ENCODE results near the gene MUC6.
A peak's percentile ranks its signal among the peaks of the same experiment; 100 is the strongest.

The MUC6 gene

DNA sequence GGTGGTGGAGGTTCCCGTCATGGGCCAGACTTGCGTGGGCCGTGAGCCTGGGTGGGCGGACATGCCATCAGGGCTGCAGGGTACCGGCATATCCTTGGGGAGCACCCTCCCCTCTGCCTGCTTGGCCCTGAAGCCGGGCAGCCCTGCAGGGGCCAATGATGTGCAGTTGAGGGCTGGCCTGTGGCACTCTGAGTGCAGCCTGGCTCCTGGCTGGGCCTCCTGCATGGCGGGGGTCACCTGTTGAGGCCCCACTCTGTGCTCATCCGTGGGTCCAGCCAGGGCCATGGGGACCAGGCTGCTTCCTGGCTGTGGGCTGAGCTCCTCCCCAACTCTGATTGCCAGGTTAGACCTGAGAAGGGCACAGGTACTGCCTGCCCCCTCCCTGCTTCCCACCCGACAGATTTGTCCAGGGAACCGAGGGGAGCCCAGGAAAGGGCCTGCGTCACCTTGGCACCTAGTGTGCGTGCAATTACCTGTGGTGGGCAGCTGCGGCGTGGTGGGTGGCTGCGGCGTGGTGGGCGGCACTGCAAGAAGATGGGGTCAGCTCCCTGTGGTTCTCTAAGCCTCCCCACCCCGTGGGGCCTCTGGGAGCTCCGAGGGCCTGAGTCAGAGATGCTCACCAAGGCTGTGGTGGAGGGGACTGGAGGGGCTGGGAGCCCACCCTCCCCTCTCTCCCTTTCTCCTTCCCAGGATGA is 16.2 kb downstream of the MUC6 start:
- H3K14ac ChIP-seq (ENCODE audit: low read length in 2 of 2), result no peak overlapping the region
- no peak overlapping the region for H3K23ac ChIP-seq (ENCODE audit: low read length in 2 of 2)
- no peak overlapping the region for H2BK5ac ChIP-seq (ENCODE audit: low read depth, low read length, poor library complexity, severe bottlenecking)
- H4K91ac ChIP-seq (ENCODE audit: low read length), result no peak overlapping the region
- H3K18ac ChIP-seq (ENCODE audit: low read depth in 1 of 2, low read length in 2 of 2), result no peak overlapping the region
- H3K4ac ChIP-seq (ENCODE audit: low read depth in 1 of 2, low read length in 2 of 2), result no peak overlapping the region
- H3K79me1 ChIP-seq (replicated peaks; ENCODE audit: low read length, poor library complexity, severe bottlenecking), result peaks cover 22% of the 10 kb centered on the region
- no peak overlapping the region for H3K27ac ChIP-seq (ENCODE audit: low read length, poor library complexity, severe bottlenecking)
- no peaks in the 10 kb centered on the region for H3K9me3 ChIP-seq (ENCODE audit: control insufficient read depth, low read length)
- H2BK12ac ChIP-seq (ENCODE audit: low read length in 2 of 2), result no peak overlapping the region
- DNase-seq, result no peak
- no peak overlapping the region for H3K9ac ChIP-seq (ENCODE audit: low read length)
- 97% methylated on average over 14 of the region's 19 CpGs for WGBS
- H3K27me3 ChIP-seq (ENCODE audit: control insufficient read depth in 1 of 2, insufficient read depth in 1 of 2, low read length in 2 of 2), result no peaks in the 10 kb centered on the region
- no peak overlapping the region for H2BK15ac ChIP-seq (ENCODE audit: low read depth, poor library complexity, severe bottlenecking)
- no peak overlapping the region for H2AFZ ChIP-seq (ENCODE audit: low read depth, low read length)
- peaks cover 0 to 33% of the 10 kb centered on the region in 2 experiments for H3K36me3 ChIP-seq (ENCODE audit: control insufficient read depth in 1 of 2, insufficient read depth in 2 of 2, low read depth in 1 of 2, low read length in 2 of 2)
- H3K4me2 ChIP-seq (ENCODE audit: low read length, poor library complexity, severe bottlenecking), result no peak overlapping the region
- no peak overlapping the region for H3K4me3 ChIP-seq (ENCODE audit: insufficient read depth in 1 of 2, low read depth in 1 of 2, low read length in 2 of 2)
- no peak overlapping the region for H4K8ac ChIP-seq (ENCODE audit: low read length)
- H3K4me1 ChIP-seq (ENCODE audit: control insufficient read depth, insufficient read depth, low read depth, low read length), result peaks cover 10% of the 10 kb centered on the region
- no peak overlapping the region for H2AK5ac ChIP-seq (ENCODE audit: low read length, severe bottlenecking)
- no peak overlapping the region for H2BK120ac ChIP-seq (ENCODE audit: low read depth, low read length)

GRCh38 chr11:1019321-1019910 is 17.1 kb downstream of the MUC6 start:
- Histone ChIP-seq H4K8ac (ENCODE audit: low read length) (no peak overlapping the region), H2AK5ac (ENCODE audit: low read length, severe bottlenecking) (no peak overlapping the region), H3K4ac (ENCODE audit: low read depth in 1 of 2, low read length in 2 of 2) (no peak overlapping the region), H2BK5ac (ENCODE audit: low read depth, low read length, poor library complexity, severe bottlenecking) (no peak overlapping the region), H2AFZ (ENCODE audit: low read depth, low read length) (no peak overlapping the region), H3K23ac (ENCODE audit: low read length in 2 of 2) (no peak overlapping the region), H3K4me2 (ENCODE audit: low read length, poor library complexity, severe bottlenecking) (no peak overlapping the region), H3K4me3 (ENCODE audit: insufficient read depth in 1 of 2, low read depth in 1 of 2, low read length in 2 of 2) (no peak overlapping the region), H2BK12ac (ENCODE audit: low read length in 2 of 2) (no peak overlapping the region), H3K14ac (ENCODE audit: low read length in 2 of 2) (no peak overlapping the region), H2BK120ac (ENCODE audit: low read depth, low read length) (no peak overlapping the region), H3K27ac (ENCODE audit: low read length, poor library complexity, severe bottlenecking) (no peak overlapping the region), H3K27me3 (ENCODE audit: control insufficient read depth in 1 of 2, insufficient read depth in 1 of 2, low read length in 2 of 2) (no peaks in the 10 kb centered on the region), H3K9me3 (ENCODE audit: control insufficient read depth, low read length) (no peaks in the 10 kb centered on the region), H3K79me1 (replicated peaks; ENCODE audit: low read length, poor library complexity, severe bottlenecking) (peaks cover 24% of the 10 kb centered on the region), H3K18ac (ENCODE audit: low read depth in 1 of 2, low read length in 2 of 2) (no peak overlapping the region), H2BK15ac (ENCODE audit: low read depth, poor library complexity, severe bottlenecking) (no peak overlapping the region), H3K4me1 (ENCODE audit: control insufficient read depth, insufficient read depth, low read depth, low read length) (peaks cover 5% of the 10 kb centered on the region), H3K9ac (ENCODE audit: low read length) (no peak overlapping the region), H3K36me3 (ENCODE audit: control insufficient read depth in 1 of 2, insufficient read depth in 2 of 2, low read depth in 1 of 2, low read length in 2 of 2) (peaks cover 0 to 35% of the 10 kb centered on the region in 2 experiments), H4K91ac (ENCODE audit: low read length) (no peak overlapping the region)
- DNase-seq, result no peak
- WGBS, result 91% methylated on average over 21 of the region's 21 CpGs

GRCh38 chr11:1018091-1018490 is 18.4 kb downstream of the MUC6 start:
- Histone ChIP-seq H2BK15ac (ENCODE audit: low read depth, poor library complexity, severe bottlenecking) (no peak overlapping the region), H4K91ac (ENCODE audit: low read length) (no peak overlapping the region), H2BK5ac (ENCODE audit: low read depth, low read length, poor library complexity, severe bottlenecking) (no peak overlapping the region), H2AK5ac (ENCODE audit: low read length, severe bottlenecking) (no peak overlapping the region), H3K23ac (ENCODE audit: low read length in 2 of 2) (no peak overlapping the region), H3K14ac (ENCODE audit: low read length in 2 of 2) (no peak overlapping the region), H3K27ac (ENCODE audit: low read length, poor library complexity, severe bottlenecking) (no peak overlapping the region), H3K79me1 (replicated peaks; ENCODE audit: low read length, poor library complexity, severe bottlenecking) (peaks cover 28% of the 10 kb centered on the region), H3K18ac (ENCODE audit: low read depth in 1 of 2, low read length in 2 of 2) (no peak overlapping the region), H2BK12ac (ENCODE audit: low read length in 2 of 2) (no peak overlapping the region), H3K4me2 (ENCODE audit: low read length, poor library complexity, severe bottlenecking) (no peak overlapping the region), H3K4ac (ENCODE audit: low read depth in 1 of 2, low read length in 2 of 2) (no peak overlapping the region), H3K9ac (ENCODE audit: low read length) (no peak overlapping the region), H3K27me3 (ENCODE audit: control insufficient read depth in 1 of 2, insufficient read depth in 1 of 2, low read length in 2 of 2) (no peaks in the 10 kb centered on the region), H4K8ac (ENCODE audit: low read length) (no peak overlapping the region), H3K4me3 (ENCODE audit: insufficient read depth in 1 of 2, low read depth in 1 of 2, low read length in 2 of 2) (no peak overlapping the region), H2AFZ (ENCODE audit: low read depth, low read length) (no peak overlapping the region), H3K4me1 (ENCODE audit: control insufficient read depth, insufficient read depth, low read depth, low read length) (peaks cover 9% of the 10 kb centered on the region), H2BK120ac (ENCODE audit: low read depth, low read length) (no peak overlapping the region), H3K36me3 (ENCODE audit: control insufficient read depth in 1 of 2, insufficient read depth in 2 of 2, low read depth in 1 of 2, low read length in 2 of 2) (peaks cover 5 to 40% of the 10 kb centered on the region in 2 experiments), H3K9me3 (ENCODE audit: control insufficient read depth, low read length) (no peaks in the 10 kb centered on the region)
- no peak for DNase-seq
- WGBS, result 94% methylated on average over 9 of the region's 9 CpGs

GRCh38 chr11:1017269-1018005 is 19.1 kb downstream of the MUC6 start:
- Histone ChIP-seq H2BK5ac (ENCODE audit: low read depth, low read length, poor library complexity, severe bottlenecking) (no peak overlapping the region), H3K14ac (ENCODE audit: low read length in 2 of 2) (no peak overlapping the region), H3K9me3 (ENCODE audit: control insufficient read depth, low read length) (no peaks in the 10 kb centered on the region), H2BK15ac (ENCODE audit: low read depth, poor library complexity, severe bottlenecking) (no peak overlapping the region), H3K27me3 (ENCODE audit: control insufficient read depth in 1 of 2, insufficient read depth in 1 of 2, low read length in 2 of 2) (no peaks in the 10 kb centered on the region), H3K4me2 (ENCODE audit: low read length, poor library complexity, severe bottlenecking) (no peak overlapping the region), H3K18ac (ENCODE audit: low read depth in 1 of 2, low read length in 2 of 2) (no peak overlapping the region), H3K4ac (ENCODE audit: low read depth in 1 of 2, low read length in 2 of 2) (no peak overlapping the region), H3K4me1 (ENCODE audit: control insufficient read depth, insufficient read depth, low read depth, low read length) (peaks cover 9% of the 10 kb centered on the region), H3K23ac (ENCODE audit: low read length in 2 of 2) (no peak overlapping the region), H2AFZ (ENCODE audit: low read depth, low read length) (no peak overlapping the region), H4K91ac (ENCODE audit: low read length) (peak overlapping the region; percentile 0), H3K36me3 (ENCODE audit: control insufficient read depth in 1 of 2, insufficient read depth in 2 of 2, low read depth in 1 of 2, low read length in 2 of 2) (peaks cover 9 to 47% of the 10 kb centered on the region in 2 experiments), H3K79me1 (replicated peaks; ENCODE audit: low read length, poor library complexity, severe bottlenecking) (peaks cover 32% of the 10 kb centered on the region), H3K4me3 (ENCODE audit: insufficient read depth in 1 of 2, low read depth in 1 of 2, low read length in 2 of 2) (no peak overlapping the region), H4K8ac (ENCODE audit: low read length) (no peak overlapping the region), H2AK5ac (ENCODE audit: low read length, severe bottlenecking) (no peak overlapping the region), H2BK120ac (ENCODE audit: low read depth, low read length) (no peak overlapping the region), H3K9ac (ENCODE audit: low read length) (no peak overlapping the region), H3K27ac (ENCODE audit: low read length, poor library complexity, severe bottlenecking) (no peak overlapping the region), H2BK12ac (ENCODE audit: low read length in 2 of 2) (no peak overlapping the region)
- 85% methylated on average over 12 of the region's 12 CpGs for WGBS
- no peak for DNase-seq

All from mesenchymal stem cell (in vitro differentiated cells and primary cell).